Anterior cingulate cortex (tissue), 58 donors: ENCODE data around the gene GRID2.
"Not testable (repeated sequence)": the region's sequence is repeated elsewhere in the genome, so short reads cannot be mapped to it uniquely, and the experiment has no call there.

ENCODE experiments used
- DNase-seq, 58 donors: peaks; one replicate each; lab custom pipeline; 2025; lab: John Stamatoyannopoulos, UW

The GRID2 gene

GRCh38 chr4:93359586-93359985, 1055.8 kb downstream of the GRID2 start:
- DNase-seq = no peak

GRCh38 chr4:93366169-93366755, 1062.5 kb downstream of the GRID2 start:
- DNase-seq = not testable (repeated sequence)

- DNase-seq = no peak
These were observed 1065.2 kb downstream of the GRID2 start for GRCh38 chr4:93368968-93369367.

GRCh38 chr4:93370256-93370655, 1066.5 kb downstream of the GRID2 start:
- no peak for DNase-seq

- no peak for DNase-seq
These were observed 1070.4 kb downstream of the GRID2 start for GRCh38 chr4:93373893-93374860.

- DNase-seq = no peak
These were observed 1080.5 kb downstream of the GRID2 start for GRCh38 chr4:93384241-93384640.

- DNase-seq = no peak
These were observed 1081.1 kb downstream of the GRID2 start for GRCh38 chr4:93384887-93385286.

- DNase-seq = no peak
These were observed 1090.8 kb downstream of the GRID2 start for GRCh38 chr4:93394545-93395081.

GRCh38 chr4:93396272-93396671, 1092.5 kb downstream of the GRID2 start:
- no peak for DNase-seq

- no peak for DNase-seq
These were observed 1099.8 kb downstream of the GRID2 start for GRCh38 chr4:93403571-93403970.

GRCh38 chr4:93407493-93408275, 1103.9 kb downstream of the GRID2 start:
- no peak for DNase-seq

GRCh38 chr4:93409035-93409434, 1105.3 kb downstream of the GRID2 start:
- DNase-seq = no peak

GRCh38 chr4:93414041-93414550, 1110.3 kb downstream of the GRID2 start:
- DNase-seq = no peak

- DNase-seq = no peak
These were observed 1112.8 kb downstream of the GRID2 start for GRCh38 chr4:93416344-93417128.

- no peak for DNase-seq
These were observed 1127.6 kb downstream of the GRID2 start for GRCh38 chr4:93431371-93431770.

GRCh38 chr4:93433840-93434239, 1130.1 kb downstream of the GRID2 start:
- DNase-seq = no peak

- no peak for DNase-seq
These were observed 1132.3 kb downstream of the GRID2 start for GRCh38 chr4:93436000-93436626.

GRCh38 chr4:93437991-93438390, 1134.2 kb downstream of the GRID2 start:
- peak in 2 of 58 donors; percentile 1 to 2 for DNase-seq

GRCh38 chr4:93444860-93445259, 1141.1 kb downstream of the GRID2 start:
- no peak for DNase-seq
